Measurements from ENCODE around the gene MTG2.

The MTG2 gene

DNA sequence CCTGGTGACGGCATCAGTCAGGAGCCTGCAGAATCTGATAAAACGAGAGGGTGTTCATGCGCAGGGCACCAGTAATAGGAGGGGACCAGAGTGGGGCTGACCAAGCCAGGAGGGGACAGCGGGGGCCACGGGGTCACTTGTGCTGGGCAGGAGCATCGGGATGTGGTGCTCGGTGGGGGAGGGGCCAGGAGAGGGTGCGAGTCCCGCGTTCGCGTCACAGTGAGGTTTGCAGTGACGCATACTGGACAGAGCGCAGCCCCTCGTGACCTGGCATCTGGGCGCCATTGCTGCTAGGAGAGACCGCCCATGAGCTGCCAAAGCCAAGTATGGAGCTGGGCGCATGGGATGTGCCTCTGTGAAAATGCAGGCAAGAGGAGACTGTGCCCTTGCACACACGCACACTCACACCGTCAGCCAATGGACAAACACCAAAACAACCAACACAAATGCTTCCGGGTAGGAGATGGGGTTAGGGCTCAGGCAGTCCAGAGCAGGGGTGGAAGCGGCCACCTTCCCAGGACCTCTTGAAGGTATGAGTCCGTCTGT, 13.9 kb upstream of the MTG2 start:
- no peak overlapping the region for H3K14ac ChIP-seq (ENCODE audit: low read length in 2 of 2)
- peaks cover 60 to 68% of the 10 kb centered on the region in 2 experiments for H3K36me3 ChIP-seq (ENCODE audit: control insufficient read depth in 1 of 2, insufficient read depth in 2 of 2, low read depth in 1 of 2, low read length in 2 of 2)
- no peak overlapping the region for H4K8ac ChIP-seq (ENCODE audit: low read length)
- H2BK5ac ChIP-seq (ENCODE audit: low read depth, low read length, poor library complexity, severe bottlenecking) = no peak overlapping the region
- no peak overlapping the region for H3K27ac ChIP-seq (ENCODE audit: low read length, poor library complexity, severe bottlenecking)
- H3K9me3 ChIP-seq (ENCODE audit: control insufficient read depth, low read length) = no peaks in the 10 kb centered on the region
- no peak overlapping the region for H3K18ac ChIP-seq (ENCODE audit: low read depth in 1 of 2, low read length in 2 of 2)
- 97% methylated on average over 21 of the region's 23 CpGs for WGBS
- no peak overlapping the region for H3K9ac ChIP-seq (ENCODE audit: low read length)
- H3K23ac ChIP-seq (ENCODE audit: low read length in 2 of 2) = no peak overlapping the region
- no peak overlapping the region for H3K4me2 ChIP-seq (ENCODE audit: low read length, poor library complexity, severe bottlenecking)
- no peak overlapping the region for H2AFZ ChIP-seq (ENCODE audit: low read depth, low read length)
- H2BK12ac ChIP-seq (ENCODE audit: low read length in 2 of 2) = no peak overlapping the region
- no peak overlapping the region for H4K91ac ChIP-seq (ENCODE audit: low read length)
- H2BK120ac ChIP-seq (ENCODE audit: low read depth, low read length) = no peak overlapping the region
- no peak for DNase-seq
- H3K27me3 ChIP-seq (ENCODE audit: control insufficient read depth in 1 of 2, insufficient read depth in 1 of 2, low read length in 2 of 2) = no peaks in the 10 kb centered on the region
- no peaks in the 10 kb centered on the region for H3K4me1 ChIP-seq (ENCODE audit: control insufficient read depth, insufficient read depth, low read depth, low read length)
- no peak overlapping the region for H2AK5ac ChIP-seq (ENCODE audit: low read length, severe bottlenecking)
- H3K4me3 ChIP-seq (ENCODE audit: insufficient read depth in 1 of 2, low read depth in 1 of 2, low read length in 2 of 2) = no peak overlapping the region
- H2BK15ac ChIP-seq (ENCODE audit: low read depth, poor library complexity, severe bottlenecking) = no peak overlapping the region
- H3K4ac ChIP-seq (ENCODE audit: low read depth in 1 of 2, low read length in 2 of 2) = no peak overlapping the region
- peaks cover 20% of the 10 kb centered on the region for H3K79me1 ChIP-seq (replicated peaks; ENCODE audit: low read length, poor library complexity, severe bottlenecking)

DNA sequence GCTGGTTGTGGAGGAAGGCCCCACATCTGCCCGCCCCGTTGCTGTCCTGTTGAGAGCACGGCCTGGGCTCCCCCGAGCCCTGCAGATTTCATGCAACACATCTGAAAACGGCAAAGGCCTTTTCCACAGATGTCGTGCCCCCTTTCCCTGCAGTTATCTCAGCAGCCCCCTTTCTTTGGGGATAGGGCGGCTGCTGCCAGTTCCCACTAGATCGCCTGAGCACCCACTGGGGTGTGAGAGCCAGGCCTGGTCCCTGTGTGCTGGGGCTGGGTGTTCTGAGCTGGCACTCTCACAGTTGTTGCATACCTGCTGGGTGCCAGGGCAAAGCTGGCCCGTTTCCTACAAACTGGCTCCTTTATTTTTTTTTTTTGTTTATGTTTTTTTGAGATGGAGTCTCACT, 12.3 kb upstream of the MTG2 start:
- H2AFZ ChIP-seq (ENCODE audit: low read depth, low read length) = no peak overlapping the region
- H3K9me3 ChIP-seq (ENCODE audit: control insufficient read depth, low read length) = no peaks in the 10 kb centered on the region
- no peak overlapping the region for H2AK5ac ChIP-seq (ENCODE audit: low read length, severe bottlenecking)
- no peak overlapping the region for H3K27ac ChIP-seq (ENCODE audit: low read length, poor library complexity, severe bottlenecking)
- no peak overlapping the region for H2BK12ac ChIP-seq (ENCODE audit: low read length in 2 of 2)
- no peak overlapping the region for H2BK15ac ChIP-seq (ENCODE audit: low read depth, poor library complexity, severe bottlenecking)
- H3K14ac ChIP-seq (ENCODE audit: low read length in 2 of 2) = no peak overlapping the region
- no peak overlapping the region for H2BK5ac ChIP-seq (ENCODE audit: low read depth, low read length, poor library complexity, severe bottlenecking)
- no peaks in the 10 kb centered on the region for H3K27me3 ChIP-seq (ENCODE audit: control insufficient read depth in 1 of 2, insufficient read depth in 1 of 2, low read length in 2 of 2)
- H3K4me3 ChIP-seq (ENCODE audit: insufficient read depth in 1 of 2, low read depth in 1 of 2, low read length in 2 of 2) = no peak overlapping the region
- no peak overlapping the region for H4K91ac ChIP-seq (ENCODE audit: low read length)
- no peaks in the 10 kb centered on the region for H3K4me1 ChIP-seq (ENCODE audit: control insufficient read depth, insufficient read depth, low read depth, low read length)
- H3K79me1 ChIP-seq (replicated peaks; ENCODE audit: low read length, poor library complexity, severe bottlenecking) = peaks cover 26% of the 10 kb centered on the region
- H3K4ac ChIP-seq (ENCODE audit: low read depth in 1 of 2, low read length in 2 of 2) = no peak overlapping the region
- H3K36me3 ChIP-seq (ENCODE audit: control insufficient read depth in 1 of 2, insufficient read depth in 2 of 2, low read depth in 1 of 2, low read length in 2 of 2) = peaks cover 60 to 68% of the 10 kb centered on the region in 2 experiments
- WGBS = 98% methylated on average over 8 of the region's 9 CpGs
- no peak overlapping the region for H3K4me2 ChIP-seq (ENCODE audit: low read length, poor library complexity, severe bottlenecking)
- no peak overlapping the region for H3K9ac ChIP-seq (ENCODE audit: low read length)
- no peak overlapping the region for H4K8ac ChIP-seq (ENCODE audit: low read length)
- DNase-seq = no peak
- H2BK120ac ChIP-seq (ENCODE audit: low read depth, low read length) = no peak overlapping the region
- no peak overlapping the region for H3K18ac ChIP-seq (ENCODE audit: low read depth in 1 of 2, low read length in 2 of 2)
- H3K23ac ChIP-seq (ENCODE audit: low read length in 2 of 2) = no peak overlapping the region

DNA sequence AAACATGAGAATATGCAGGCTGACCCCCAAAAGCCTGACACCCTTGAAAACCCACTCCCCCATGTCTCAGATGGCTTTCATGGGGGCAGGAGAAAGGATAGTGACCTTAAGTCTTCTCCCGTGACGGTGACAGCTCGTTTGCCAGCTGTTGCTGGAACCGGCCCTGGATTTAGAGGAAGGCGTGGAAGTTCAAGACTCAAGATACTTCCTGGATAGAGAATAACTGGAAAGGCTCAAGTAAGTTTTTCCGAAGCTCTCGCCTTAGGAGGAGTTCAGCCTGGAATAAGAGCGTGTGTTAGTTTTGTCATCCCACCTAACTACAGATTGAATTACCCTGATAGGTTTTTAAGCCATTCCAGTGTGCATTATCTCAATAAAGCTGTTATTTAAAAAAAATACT, 11.6 kb upstream of the MTG2 start:
- peaks cover 21% of the 10 kb centered on the region for H3K79me1 ChIP-seq (replicated peaks; ENCODE audit: low read length, poor library complexity, severe bottlenecking)
- H3K27ac ChIP-seq (ENCODE audit: low read length, poor library complexity, severe bottlenecking) = no peak overlapping the region
- H3K4me2 ChIP-seq (ENCODE audit: low read length, poor library complexity, severe bottlenecking) = no peak overlapping the region
- peaks cover 60 to 67% of the 10 kb centered on the region in 2 experiments for H3K36me3 ChIP-seq (ENCODE audit: control insufficient read depth in 1 of 2, insufficient read depth in 2 of 2, low read depth in 1 of 2, low read length in 2 of 2)
- H2BK15ac ChIP-seq (ENCODE audit: low read depth, poor library complexity, severe bottlenecking) = no peak overlapping the region
- no peak overlapping the region for H3K9ac ChIP-seq (ENCODE audit: low read length)
- no peaks in the 10 kb centered on the region for H3K9me3 ChIP-seq (ENCODE audit: control insufficient read depth, low read length)
- H2BK5ac ChIP-seq (ENCODE audit: low read depth, low read length, poor library complexity, severe bottlenecking) = no peak overlapping the region
- H2BK12ac ChIP-seq (ENCODE audit: low read length in 2 of 2) = no peak overlapping the region
- H3K4me1 ChIP-seq (ENCODE audit: control insufficient read depth, insufficient read depth, low read depth, low read length) = no peaks in the 10 kb centered on the region
- H3K23ac ChIP-seq (ENCODE audit: low read length in 2 of 2) = no peak overlapping the region
- no peak overlapping the region for H4K8ac ChIP-seq (ENCODE audit: low read length)
- H3K14ac ChIP-seq (ENCODE audit: low read length in 2 of 2) = no peak overlapping the region
- no peak overlapping the region for H3K4ac ChIP-seq (ENCODE audit: low read depth in 1 of 2, low read length in 2 of 2)
- 96% methylated on average over 8 of the region's 8 CpGs for WGBS
- H3K4me3 ChIP-seq (ENCODE audit: insufficient read depth in 1 of 2, low read depth in 1 of 2, low read length in 2 of 2) = no peak overlapping the region
- no peak overlapping the region for H2BK120ac ChIP-seq (ENCODE audit: low read depth, low read length)
- no peak for DNase-seq
- H4K91ac ChIP-seq (ENCODE audit: low read length) = no peak overlapping the region
- H3K18ac ChIP-seq (ENCODE audit: low read depth in 1 of 2, low read length in 2 of 2) = no peak overlapping the region
- no peak overlapping the region for H2AK5ac ChIP-seq (ENCODE audit: low read length, severe bottlenecking)
- no peaks in the 10 kb centered on the region for H3K27me3 ChIP-seq (ENCODE audit: control insufficient read depth in 1 of 2, insufficient read depth in 1 of 2, low read length in 2 of 2)
- no peak overlapping the region for H2AFZ ChIP-seq (ENCODE audit: low read depth, low read length)

DNA sequence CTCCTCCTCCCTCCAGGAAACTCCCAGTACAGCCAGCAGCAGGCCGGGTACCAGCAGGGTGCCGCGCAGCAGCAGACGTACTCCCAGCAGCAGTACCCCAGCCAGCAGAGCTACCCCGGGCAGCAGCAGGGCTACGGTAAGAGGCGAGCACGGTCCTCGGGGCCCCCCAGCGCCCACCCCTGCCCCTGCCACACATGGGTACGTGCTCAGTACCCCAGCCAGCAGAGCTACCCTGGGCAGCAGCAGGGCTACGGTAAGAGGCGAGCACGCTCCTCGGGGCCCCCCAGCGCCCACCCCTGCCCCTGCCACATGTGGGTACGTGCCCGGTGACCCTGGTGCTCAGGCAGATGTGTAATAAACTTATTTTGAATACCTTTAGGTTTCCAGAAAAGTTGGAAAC, 10.2 kb upstream of the MTG2 start:
- peaks cover 19% of the 10 kb centered on the region for H3K79me1 ChIP-seq (replicated peaks; ENCODE audit: low read length, poor library complexity, severe bottlenecking)
- no peak overlapping the region for H3K4ac ChIP-seq (ENCODE audit: low read depth in 1 of 2, low read length in 2 of 2)
- no peak overlapping the region for H3K18ac ChIP-seq (ENCODE audit: low read depth in 1 of 2, low read length in 2 of 2)
- no peak overlapping the region for H3K14ac ChIP-seq (ENCODE audit: low read length in 2 of 2)
- H3K27ac ChIP-seq (ENCODE audit: low read length, poor library complexity, severe bottlenecking) = no peak overlapping the region
- H4K91ac ChIP-seq (ENCODE audit: low read length) = no peak overlapping the region
- H2BK12ac ChIP-seq (ENCODE audit: low read length in 2 of 2) = no peak overlapping the region
- H2AFZ ChIP-seq (ENCODE audit: low read depth, low read length) = no peak overlapping the region
- no peak overlapping the region for H2BK5ac ChIP-seq (ENCODE audit: low read depth, low read length, poor library complexity, severe bottlenecking)
- H2BK15ac ChIP-seq (ENCODE audit: low read depth, poor library complexity, severe bottlenecking) = no peak overlapping the region
- H3K23ac ChIP-seq (ENCODE audit: low read length in 2 of 2) = no peak overlapping the region
- H3K36me3 ChIP-seq (ENCODE audit: control insufficient read depth in 1 of 2, insufficient read depth in 2 of 2, low read depth in 1 of 2, low read length in 2 of 2) = peaks cover 56 to 66% of the 10 kb centered on the region in 2 experiments
- DNase-seq = no peak
- no peak overlapping the region for H3K4me3 ChIP-seq (ENCODE audit: insufficient read depth in 1 of 2, low read depth in 1 of 2, low read length in 2 of 2)
- no peaks in the 10 kb centered on the region for H3K9me3 ChIP-seq (ENCODE audit: control insufficient read depth, low read length)
- 97% methylated on average over 18 of the region's 18 CpGs for WGBS
- H4K8ac ChIP-seq (ENCODE audit: low read length) = no peak overlapping the region
- H3K9ac ChIP-seq (ENCODE audit: low read length) = no peak overlapping the region
- no peak overlapping the region for H2AK5ac ChIP-seq (ENCODE audit: low read length, severe bottlenecking)
- H3K4me1 ChIP-seq (ENCODE audit: control insufficient read depth, insufficient read depth, low read depth, low read length) = peaks cover 10% of the 10 kb centered on the region
- H3K4me2 ChIP-seq (ENCODE audit: low read length, poor library complexity, severe bottlenecking) = no peak overlapping the region
- H3K27me3 ChIP-seq (ENCODE audit: control insufficient read depth in 1 of 2, insufficient read depth in 1 of 2, low read length in 2 of 2) = no peaks in the 10 kb centered on the region
- H2BK120ac ChIP-seq (ENCODE audit: low read depth, low read length) = no peak overlapping the region
